NCI-H226 (cell line): Measurements from ENCODE around the gene ZCCHC18.

ENCODE experiments used
- DNase-seq: peaks from one replicate; pipeline ENCODE4 v3.0.0-alpha.2; 2015

ZCCHC18 gene

GRCh38 chrX:104134583-104135261 is 22.4 kb downstream of the ZCCHC18 start:
- no peak for DNase-seq

- DNase-seq: no peak
Observed at GRCh38 chrX:104135677-104136076, 23.4 kb downstream of the ZCCHC18 start.

GRCh38 chrX:104136241-104137019 is 24.1 kb downstream of the ZCCHC18 start:
- peak; percentile 33 for DNase-seq

GRCh38 chrX:104137496-104137895 is 25.2 kb downstream of the ZCCHC18 start:
- no peak for DNase-seq

DNA sequence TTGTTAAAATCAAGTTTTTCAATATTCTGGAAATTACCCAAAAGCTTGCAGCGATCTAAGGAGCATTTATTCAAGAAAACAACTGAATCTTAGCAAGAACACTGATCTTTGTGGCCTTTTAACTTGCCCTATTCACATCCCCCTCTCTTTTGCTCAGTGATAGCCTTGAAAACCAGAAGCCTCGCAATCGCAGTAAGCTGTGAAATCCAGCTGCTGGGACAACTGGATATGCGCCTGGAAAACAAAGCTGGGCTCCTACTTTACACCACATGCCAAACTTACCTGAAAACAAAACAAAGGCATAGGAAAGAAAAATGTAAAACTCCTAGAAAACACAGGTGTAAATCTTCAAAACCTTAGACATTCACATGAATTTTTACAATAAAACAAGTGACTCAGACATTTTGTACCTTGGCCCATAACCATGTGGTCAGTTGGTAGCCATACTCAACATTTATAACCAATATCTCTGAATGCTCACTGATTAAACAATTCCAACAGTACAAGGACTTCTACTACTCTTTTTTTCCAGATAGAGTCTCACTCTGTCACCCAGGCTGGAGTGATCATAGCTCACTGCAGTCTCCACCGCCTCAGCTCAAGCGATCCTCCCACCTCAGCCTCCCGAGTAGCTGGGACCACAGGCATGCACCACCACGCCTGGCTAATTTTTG is 28.9 kb downstream of the ZCCHC18 start:
- DNase-seq: no peak

DNA sequence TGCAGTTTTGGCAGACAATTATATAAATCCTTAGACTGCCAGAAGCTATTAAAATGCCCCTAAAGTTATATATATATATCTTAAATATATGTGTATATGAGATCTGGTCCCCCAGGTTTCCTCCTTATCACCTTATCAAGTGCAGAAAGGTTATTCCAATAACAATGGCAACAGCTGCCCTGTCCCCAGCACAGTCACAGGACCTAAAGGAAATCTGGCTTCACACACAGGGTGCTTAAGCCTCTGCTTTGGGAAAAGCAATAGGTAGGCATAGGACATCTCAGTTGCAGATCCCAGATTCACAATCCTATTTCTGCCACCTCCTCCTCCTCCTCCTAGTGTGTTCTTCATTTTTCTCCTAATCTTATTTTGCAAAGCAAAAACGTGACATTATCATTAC is 38.7 kb downstream of the ZCCHC18 start:
- no peak for DNase-seq

GRCh38 chrX:104156630-104157529 is 44.6 kb downstream of the ZCCHC18 start, which contains the start of gene SLC25A53:
TSS of gene SLC25A53 (minus strand) at chrX:104157009. CDS start at chrX:104105257, 51,752 bp downstream.
- DNase-seq: peak; percentile 64
